ENCODE results near the gene RAPGEF4. TPM values are rescaled to one million over a fixed set of nuclear protein-coding genes. Genes with fewer than 3 reads are reported as not detected.
"Not testable (repeated sequence)": the region's sequence is repeated elsewhere in the genome, so short reads cannot be mapped to it uniquely, and the experiment has no call there.

Gene RAPGEF4
- polyA plus RNA-seq, 1 experiment, result 0.60 TPM

- Histone ChIP-seq H3K4me3 (ENCODE audit: low read depth, low read length) (no peak overlapping the region), H3K36me3 (ENCODE audit: control insufficient read depth, insufficient read depth, low read length) (no peaks in the 10 kb centered on the region), H3K27me3 (ENCODE audit: control insufficient read depth, insufficient read depth, low read length) (peaks cover 9% of the 10 kb centered on the region)
- TF ChIP-seq CTCF (IDR thresholded peaks at IDR 0.05; ENCODE audit: insufficient read depth, low read depth, low read length), result no peak
- DNase-seq (ENCODE audit: low read depth), result no peak
- CTCF ChIA-PET, result no interaction called here
- POLR2A ChIA-PET, result no interaction called here
These were observed 4.1 kb downstream of the RAPGEF4 start for GRCh38 chr2:172739661-172740266.

GRCh38 chr2:172740856-172741255, 5.2 kb downstream of the RAPGEF4 start:
- Histone ChIP-seq H3K27me3 (ENCODE audit: control insufficient read depth, insufficient read depth, low read length) (peaks cover 8% of the 10 kb centered on the region; the same call in 1 of the 2 replicates), H3K36me3 (ENCODE audit: control insufficient read depth, insufficient read depth, low read length) (no peaks in the 10 kb centered on the region), H3K4me3 (ENCODE audit: low read depth, low read length) (no peak overlapping the region)
- DNase-seq (ENCODE audit: low read depth), result no peak
- no peak for TF ChIP-seq CTCF (IDR thresholded peaks at IDR 0.05; ENCODE audit: insufficient read depth, low read depth, low read length)
- ChIA-PET CTCF (interaction anchor here (0.6 kb wide), 1 partner anchor 30 kb away, joined by 3 read pairs; no protein-coding TSS in a partner anchor), POLR2A (no interaction called here)

- TF ChIP-seq CTCF (IDR thresholded peaks at IDR 0.05; ENCODE audit: insufficient read depth, low read depth, low read length), result no peak
- DNase-seq (ENCODE audit: low read depth), result no peak
- no peak overlapping the region for H3K4me3 ChIP-seq (ENCODE audit: low read depth, low read length)
- POLR2A ChIA-PET, result interaction anchor here (0.5 kb wide), 1 partner anchor 12 kb away, joined by 4 read pairs; no protein-coding TSS in a partner anchor
- H3K36me3 ChIP-seq (ENCODE audit: control insufficient read depth, insufficient read depth, low read length), result no peaks in the 10 kb centered on the region
- CTCF ChIA-PET, result no interaction called here
- no peaks in the 10 kb centered on the region for H3K27me3 ChIP-seq (ENCODE audit: control insufficient read depth, insufficient read depth, low read length)
These were observed 7.4 kb downstream of the RAPGEF4 start for GRCh38 chr2:172742931-172743540.

- ChIA-PET CTCF (no interaction called here), POLR2A (no interaction called here)
- no peak for DNase-seq (ENCODE audit: low read depth)
- Histone ChIP-seq H3K4me3 (ENCODE audit: low read depth, low read length) (no peak overlapping the region), H3K36me3 (ENCODE audit: control insufficient read depth, insufficient read depth, low read length) (no peaks in the 10 kb centered on the region), H3K27me3 (ENCODE audit: control insufficient read depth, insufficient read depth, low read length) (no peaks in the 10 kb centered on the region)
- no peak for TF ChIP-seq CTCF (IDR thresholded peaks at IDR 0.05; ENCODE audit: insufficient read depth, low read depth, low read length)
These were observed 8.3 kb downstream of the RAPGEF4 start for GRCh38 chr2:172743898-172744297.

GRCh38 chr2:172745636-172746035, 10.0 kb downstream of the RAPGEF4 start:
- no peak for DNase-seq (ENCODE audit: low read depth)
- ChIA-PET CTCF (no interaction called here), POLR2A (interaction anchor here (0.6 kb wide), 1 partner anchor 1193 kb away, joined by 3 read pairs; no protein-coding TSS in a partner anchor)
- Histone ChIP-seq H3K4me3 (ENCODE audit: low read depth, low read length) (no peak overlapping the region), H3K27me3 (ENCODE audit: control insufficient read depth, insufficient read depth, low read length) (no peaks in the 10 kb centered on the region), H3K36me3 (ENCODE audit: control insufficient read depth, insufficient read depth, low read length) (no peaks in the 10 kb centered on the region)
- no peak for TF ChIP-seq CTCF (IDR thresholded peaks at IDR 0.05; ENCODE audit: insufficient read depth, low read depth, low read length)

- CTCF ChIA-PET; H3K27me3 ChIP-seq (ENCODE audit: control insufficient read depth, insufficient read depth, low read length); H3K4me3 ChIP-seq (ENCODE audit: low read depth, low read length); H3K36me3 ChIP-seq (ENCODE audit: control insufficient read depth, insufficient read depth, low read length); POLR2A ChIA-PET; DNase-seq (ENCODE audit: low read depth): not testable (repeated sequence)
These were observed 12.9 kb downstream of the RAPGEF4 start for GRCh38 chr2:172748543-172748942.
